22Rv1 (cell line): ENCODE measurements around the gene KIAA2012.

Experiments
- ZFX ChIP-seq: fragments of 450-650 bp; IDR thresholded peaks from 2 replicates; pipeline ENCODE4 v1.6.1; 2017; ENCODE audit warnings: antibody characterized with exemption, borderline replicate concordance
- TF ChIP-seq, protein P1 (sequence below): fragments of 450-650 bp; IDR thresholded peaks from 2 replicates; pipeline ENCODE4 v1.5.1; 2017; ENCODE audit warnings: mild to moderate bottlenecking

DNA sequence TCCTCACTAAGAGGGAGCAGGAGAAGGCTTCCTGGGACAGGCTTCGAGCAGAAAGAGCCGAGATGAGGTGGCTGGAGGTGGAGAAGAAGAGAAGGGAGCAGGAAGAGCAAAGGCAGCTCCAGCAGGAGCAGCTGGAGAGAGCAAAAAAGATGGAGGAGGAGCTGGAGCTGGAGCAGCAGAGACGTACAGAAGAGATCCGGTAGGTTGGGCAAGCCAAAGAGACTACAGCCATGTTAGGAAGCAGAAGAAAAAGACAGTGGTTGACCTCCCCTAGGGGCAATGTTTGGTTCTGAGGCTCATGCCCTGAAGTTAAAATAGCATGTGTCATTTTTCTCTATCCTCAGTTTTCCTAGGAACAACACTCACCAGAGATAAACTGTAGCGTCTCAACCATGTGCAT, 120.2 kb downstream of the KIAA2012 start:
- TF ChIP-seq, protein P1, sequence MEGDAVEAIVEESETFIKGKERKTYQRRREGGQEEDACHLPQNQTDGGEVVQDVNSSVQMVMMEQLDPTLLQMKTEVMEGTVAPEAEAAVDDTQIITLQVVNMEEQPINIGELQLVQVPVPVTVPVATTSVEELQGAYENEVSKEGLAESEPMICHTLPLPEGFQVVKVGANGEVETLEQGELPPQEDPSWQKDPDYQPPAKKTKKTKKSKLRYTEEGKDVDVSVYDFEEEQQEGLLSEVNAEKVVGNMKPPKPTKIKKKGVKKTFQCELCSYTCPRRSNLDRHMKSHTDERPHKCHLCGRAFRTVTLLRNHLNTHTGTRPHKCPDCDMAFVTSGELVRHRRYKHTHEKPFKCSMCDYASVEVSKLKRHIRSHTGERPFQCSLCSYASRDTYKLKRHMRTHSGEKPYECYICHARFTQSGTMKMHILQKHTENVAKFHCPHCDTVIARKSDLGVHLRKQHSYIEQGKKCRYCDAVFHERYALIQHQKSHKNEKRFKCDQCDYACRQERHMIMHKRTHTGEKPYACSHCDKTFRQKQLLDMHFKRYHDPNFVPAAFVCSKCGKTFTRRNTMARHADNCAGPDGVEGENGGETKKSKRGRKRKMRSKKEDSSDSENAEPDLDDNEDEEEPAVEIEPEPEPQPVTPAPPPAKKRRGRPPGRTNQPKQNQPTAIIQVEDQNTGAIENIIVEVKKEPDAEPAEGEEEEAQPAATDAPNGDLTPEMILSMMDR: no peak
- no peak for TF ChIP-seq ZFX
